Ishikawa (cell line): Measurements from ENCODE around the gene OR10A3.
A peak's percentile ranks its signal among the peaks of the same experiment; 100 is the strongest.

Experiments used
- CEBPB ChIP-seq: IDR thresholded peaks from 2 replicates; pipeline ENCODE4 v1.6.1; 2012
- CREB1 ChIP-seq: IDR thresholded peaks from 2 replicates; pipeline ENCODE4 v1.6.1; 2012; ENCODE audit warnings: low read depth
- EGR1 ChIP-seq: IDR thresholded peaks from 2 replicates; pipeline ENCODE4 v1.6.1; 2012
- EP300 ChIP-seq: IDR thresholded peaks from 2 replicates; pipeline ENCODE4 v1.6.1; 2012; ENCODE audit warnings: borderline replicate concordance
- FOXM1 ChIP-seq: IDR thresholded peaks from 2 replicates; pipeline ENCODE4 v1.6.1; 2012; ENCODE audit warnings: low read depth, borderline replicate concordance
- NFIC ChIP-seq: IDR thresholded peaks from 2 replicates; pipeline ENCODE4 v1.6.1; 2012
- RAD21 ChIP-seq: IDR thresholded peaks from 2 replicates; pipeline ENCODE4 v1.6.1; 2012; ENCODE audit warnings: low read depth
- TAF1 ChIP-seq: IDR thresholded peaks from 2 replicates; pipeline ENCODE4 v1.6.1; 2012; ENCODE audit warnings: low read depth, mild to moderate bottlenecking
- TCF12 ChIP-seq: IDR thresholded peaks from 2 replicates; pipeline ENCODE4 v1.6.1; 2012; ENCODE audit warnings: low read depth
- TEAD4 ChIP-seq: IDR thresholded peaks from 2 replicates; pipeline ENCODE4 v1.6.1; 2012
- YY1 ChIP-seq: IDR thresholded peaks from 2 replicates; pipeline ENCODE4 v1.6.1; 2012; ENCODE audit warnings: low read depth
- ZBTB7A ChIP-seq: IDR thresholded peaks from 2 replicates; pipeline ENCODE4 v1.6.1; 2012; ENCODE audit warnings: low read depth
- TF ChIP-seq, protein P1 (sequence below): IDR thresholded peaks from 2 replicates; pipeline ENCODE4 v1.6.1; 2012
- TF ChIP-seq, protein P2 (sequence below): IDR thresholded peaks from 2 replicates; pipeline ENCODE4 v1.6.1; 2012
- TF ChIP-seq, protein P3 (sequence below): IDR thresholded peaks from 2 replicates; pipeline ENCODE4 v1.6.1; 2012; ENCODE audit warnings: low read depth, mild to moderate bottlenecking

OR10A3 gene

DNA sequence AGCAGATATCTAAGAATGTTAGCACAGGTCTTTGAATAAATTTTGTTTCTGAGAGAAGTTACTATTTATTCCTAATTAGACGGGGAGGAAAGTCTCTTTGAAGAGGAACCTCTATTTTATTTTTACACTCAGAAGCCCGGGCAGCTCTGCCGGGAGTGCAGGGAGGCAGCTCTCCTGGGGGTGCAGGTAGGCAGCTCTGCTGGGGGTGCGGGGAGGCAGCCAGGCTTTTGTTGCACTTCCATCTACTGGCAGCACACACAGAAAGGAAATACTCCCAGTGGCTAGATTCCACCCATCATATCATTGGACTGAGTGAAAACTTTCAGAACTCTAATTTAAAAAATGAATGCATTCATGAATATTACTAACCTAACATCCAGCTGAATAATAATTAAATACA lies 35.0 kb downstream of the OR10A3 start:
- TF ChIP-seq TEAD4 (no peak), CREB1 (no peak), EGR1 (no peak), CEBPB (no peak), YY1 (no peak), TAF1 (no peak), NFIC (no peak), ZBTB7A (no peak), RAD21 (no peak), EP300 (no peak), TCF12 (no peak), FOXM1 (no peak)
- TF ChIP-seq, protein P1, sequence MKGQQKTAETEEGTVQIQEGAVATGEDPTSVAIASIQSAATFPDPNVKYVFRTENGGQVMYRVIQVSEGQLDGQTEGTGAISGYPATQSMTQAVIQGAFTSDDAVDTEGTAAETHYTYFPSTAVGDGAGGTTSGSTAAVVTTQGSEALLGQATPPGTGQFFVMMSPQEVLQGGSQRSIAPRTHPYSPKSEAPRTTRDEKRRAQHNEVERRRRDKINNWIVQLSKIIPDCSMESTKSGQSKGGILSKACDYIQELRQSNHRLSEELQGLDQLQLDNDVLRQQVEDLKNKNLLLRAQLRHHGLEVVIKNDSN = no peak
- TF ChIP-seq, protein P2, sequence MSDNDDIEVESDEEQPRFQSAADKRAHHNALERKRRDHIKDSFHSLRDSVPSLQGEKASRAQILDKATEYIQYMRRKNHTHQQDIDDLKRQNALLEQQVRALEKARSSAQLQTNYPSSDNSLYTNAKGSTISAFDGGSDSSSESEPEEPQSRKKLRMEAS = no peak
- TF ChIP-seq, protein P3, sequence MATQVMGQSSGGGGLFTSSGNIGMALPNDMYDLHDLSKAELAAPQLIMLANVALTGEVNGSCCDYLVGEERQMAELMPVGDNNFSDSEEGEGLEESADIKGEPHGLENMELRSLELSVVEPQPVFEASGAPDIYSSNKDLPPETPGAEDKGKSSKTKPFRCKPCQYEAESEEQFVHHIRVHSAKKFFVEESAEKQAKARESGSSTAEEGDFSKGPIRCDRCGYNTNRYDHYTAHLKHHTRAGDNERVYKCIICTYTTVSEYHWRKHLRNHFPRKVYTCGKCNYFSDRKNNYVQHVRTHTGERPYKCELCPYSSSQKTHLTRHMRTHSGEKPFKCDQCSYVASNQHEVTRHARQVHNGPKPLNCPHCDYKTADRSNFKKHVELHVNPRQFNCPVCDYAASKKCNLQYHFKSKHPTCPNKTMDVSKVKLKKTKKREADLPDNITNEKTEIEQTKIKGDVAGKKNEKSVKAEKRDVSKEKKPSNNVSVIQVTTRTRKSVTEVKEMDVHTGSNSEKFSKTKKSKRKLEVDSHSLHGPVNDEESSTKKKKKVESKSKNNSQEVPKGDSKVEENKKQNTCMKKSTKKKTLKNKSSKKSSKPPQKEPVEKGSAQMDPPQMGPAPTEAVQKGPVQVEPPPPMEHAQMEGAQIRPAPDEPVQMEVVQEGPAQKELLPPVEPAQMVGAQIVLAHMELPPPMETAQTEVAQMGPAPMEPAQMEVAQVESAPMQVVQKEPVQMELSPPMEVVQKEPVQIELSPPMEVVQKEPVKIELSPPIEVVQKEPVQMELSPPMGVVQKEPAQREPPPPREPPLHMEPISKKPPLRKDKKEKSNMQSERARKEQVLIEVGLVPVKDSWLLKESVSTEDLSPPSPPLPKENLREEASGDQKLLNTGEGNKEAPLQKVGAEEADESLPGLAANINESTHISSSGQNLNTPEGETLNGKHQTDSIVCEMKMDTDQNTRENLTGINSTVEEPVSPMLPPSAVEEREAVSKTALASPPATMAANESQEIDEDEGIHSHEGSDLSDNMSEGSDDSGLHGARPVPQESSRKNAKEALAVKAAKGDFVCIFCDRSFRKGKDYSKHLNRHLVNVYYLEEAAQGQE = no peak

DNA sequence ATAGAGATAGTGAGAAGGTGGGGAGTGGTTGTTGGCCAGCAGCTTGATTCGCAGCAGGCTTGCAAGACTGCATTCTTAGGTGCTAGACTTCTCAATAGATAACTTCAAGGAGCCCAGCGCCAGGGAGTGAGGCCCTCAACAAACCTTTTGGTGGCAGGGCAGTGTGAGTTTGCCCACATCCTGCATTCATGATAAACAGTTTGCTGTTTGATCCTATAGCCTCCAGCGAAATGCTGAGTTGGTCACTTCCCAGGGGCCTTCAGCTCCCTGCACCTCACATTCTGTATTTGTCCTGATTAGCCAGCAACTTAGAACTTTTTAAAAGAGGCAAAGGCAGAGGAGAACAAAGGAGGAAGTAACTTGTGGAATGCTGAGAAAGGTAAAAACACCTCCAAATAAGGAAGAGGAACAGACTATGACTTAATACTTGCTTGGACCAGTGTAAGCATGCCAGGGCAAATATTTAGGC lies 35.5 kb downstream of the OR10A3 start:
- TF ChIP-seq YY1 (no peak), CEBPB (0 out of 2 replicates have a peak, but pooled peaks have one; percentile 6)

DNA sequence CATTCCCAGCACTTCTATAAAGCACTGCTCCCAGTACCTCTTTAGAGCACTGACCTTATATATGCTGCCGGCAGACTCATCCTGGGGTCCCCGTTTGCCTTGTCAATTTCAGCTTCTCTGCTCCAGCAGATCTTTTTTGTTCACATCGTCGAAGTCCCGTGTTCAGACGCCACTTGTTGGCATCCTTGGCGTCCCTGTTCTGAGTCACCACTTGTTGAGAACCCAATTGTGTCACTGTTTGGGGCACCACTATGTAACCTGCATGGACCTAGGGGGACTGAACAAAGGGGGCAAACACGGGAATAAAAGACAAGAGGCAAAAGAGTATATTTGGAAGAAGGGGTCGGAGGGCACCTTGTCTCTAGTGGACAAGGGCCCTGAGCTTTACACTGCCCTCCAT lies 36.0 kb downstream of the OR10A3 start:
- TF ChIP-seq NFIC (no peak), YY1 (no peak), FOXM1 (no peak)

DNA sequence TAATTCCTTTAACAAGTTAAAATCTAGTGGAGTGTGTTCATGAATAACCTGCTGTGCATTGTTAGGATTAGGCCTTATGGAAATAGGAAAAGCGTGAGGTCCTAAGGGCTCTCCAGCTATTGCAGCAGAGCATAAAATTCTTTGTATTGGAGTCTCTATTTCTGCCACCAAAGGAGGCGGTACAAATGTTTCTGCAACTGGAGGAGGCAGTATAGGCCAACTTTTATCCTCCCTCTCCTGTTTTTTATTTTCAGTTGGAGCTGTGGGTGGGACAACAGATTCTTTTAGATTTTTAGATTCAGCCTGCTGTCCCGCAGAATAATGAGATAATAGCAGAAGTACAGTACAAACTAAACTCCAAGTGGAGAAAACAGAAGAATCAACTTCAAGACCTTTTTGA lies 36.6 kb downstream of the OR10A3 start:
- no peak for TF ChIP-seq ZBTB7A
- peak; percentile 23; the same call in 1 of the 2 replicates for TF ChIP-seq RAD21

DNA sequence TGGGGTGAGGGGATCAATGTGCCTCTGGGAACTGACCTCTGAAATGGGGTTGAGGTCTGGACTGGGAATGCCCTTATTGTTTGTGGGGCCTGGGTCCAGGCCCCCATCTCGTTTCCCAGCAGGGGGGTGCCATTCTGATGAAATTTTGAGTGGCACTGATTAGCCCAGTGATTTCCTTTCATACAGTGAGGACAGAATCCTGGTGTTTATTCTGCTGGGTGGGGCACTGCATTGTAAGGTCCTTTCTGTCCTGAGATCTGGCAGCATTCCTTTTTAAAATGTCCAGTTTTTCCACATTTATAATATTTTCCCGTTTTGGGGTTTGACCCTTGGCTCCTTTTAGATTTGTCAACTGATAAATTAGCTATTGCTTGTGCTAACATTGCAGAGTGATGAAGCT lies 37.6 kb downstream of the OR10A3 start:
- TF ChIP-seq, protein P2 = no peak
- TF ChIP-seq TCF12 = no peak
- TF ChIP-seq CEBPB = no peak
- no peak for TF ChIP-seq EGR1
- TF ChIP-seq FOXM1 = no peak

DNA sequence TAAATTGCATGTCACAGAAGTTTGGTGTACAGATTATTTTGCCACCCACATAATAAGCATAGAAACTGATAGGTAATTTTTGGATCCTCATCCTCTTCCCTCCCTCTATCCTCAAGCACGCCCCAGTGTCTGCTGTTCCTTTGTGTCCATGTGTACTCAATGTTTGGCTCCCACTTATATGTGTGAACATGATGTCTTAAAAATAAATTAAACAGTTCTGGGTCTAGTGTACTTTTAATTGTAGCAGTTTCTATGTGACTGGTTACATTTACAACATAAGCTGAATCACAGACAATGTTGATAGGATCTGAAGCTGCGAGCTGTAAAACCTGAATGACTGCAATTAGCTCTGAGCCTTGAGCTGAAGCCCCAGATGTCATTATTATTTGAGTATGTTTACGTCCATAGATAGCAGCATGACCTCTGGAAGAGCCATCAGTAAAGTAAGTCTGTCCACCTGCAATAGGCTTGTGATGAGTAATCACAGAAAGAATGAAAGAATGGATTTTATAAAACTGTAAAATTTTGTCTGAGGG lies 40.1 kb downstream of the OR10A3 start:
- TF ChIP-seq RAD21 (no peak), EP300 (no peak), CREB1 (no peak)
- TF ChIP-seq, protein P2 = no peak
- TF ChIP-seq, protein P1 = no peak

DNA sequence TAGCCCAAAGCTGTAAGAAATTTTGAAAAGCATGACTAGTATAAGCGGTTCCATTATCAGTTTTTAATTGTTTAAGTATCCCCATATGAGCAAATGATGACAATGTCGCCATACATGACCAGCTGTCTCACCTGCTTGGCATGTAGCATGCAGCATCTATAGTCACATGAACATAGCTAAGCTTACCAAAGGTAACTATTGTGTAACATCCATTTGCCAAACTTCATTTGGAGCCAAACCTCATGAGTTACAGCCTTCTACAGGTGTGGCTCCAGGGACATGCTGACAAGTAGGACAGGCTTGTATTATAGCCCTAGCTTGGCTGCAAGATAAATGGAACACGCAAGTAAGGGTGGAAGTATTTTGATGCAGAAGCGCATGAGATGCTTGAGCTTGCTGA lies 40.8 kb downstream of the OR10A3 start:
- TF ChIP-seq, protein P3 = no peak
- TF ChIP-seq RAD21 (no peak), CEBPB (no peak), TCF12 (no peak), ZBTB7A (no peak), CREB1 (no peak), TAF1 (no peak), EP300 (no peak), FOXM1 (no peak), YY1 (no peak), EGR1 (no peak), NFIC (no peak), TEAD4 (no peak)
- TF ChIP-seq, protein P2 = no peak
- TF ChIP-seq, protein P1 = no peak
